Neural cell (in vitro differentiated cells): ENCODE measurements around the gene SH3RF1.

ENCODE experiments used
- CTCF ChIP-seq: fragments of 450-650 bp; IDR thresholded peaks from 2 replicates; pipeline ENCODE4 v1.5.1; 2014; ENCODE audit warnings: antibody characterized with exemption, mild to moderate bottlenecking, moderate library complexity; ENCODE audit not compliant: poor library complexity, severe bottlenecking
- EP300 ChIP-seq: fragments of 450-650 bp; conservative IDR thresholded peaks from 2 replicates; pipeline ENCODE4 v1.6.1; 2014; ENCODE audit warnings: antibody characterized with exemption, mild to moderate bottlenecking, moderate library complexity; ENCODE audit not compliant: poor library complexity, severe bottlenecking
- EZH2 ChIP-seq: fragments of 200-600, 300-800 bp; shearing (Covaris generic), sonication (generic); IDR thresholded peaks from 2 replicates; pipeline ENCODE4 v1.6.1; 2014; ENCODE audit warnings: antibody characterized with exemption, low read length, borderline replicate concordance, mild to moderate bottlenecking; ENCODE audit not compliant: insufficient read depth, poor library complexity, severe bottlenecking
- POLR2AphosphoS5 ChIP-seq: IDR thresholded peaks from 2 replicates; pipeline ENCODE4 v1.6.1; 2012

GRCh38 chr4:169210504-169211118 is 60.1 kb downstream of the SH3RF1 start:
- TF ChIP-seq CTCF (no peak), EP300 (no peak), POLR2AphosphoS5 (no peak), EZH2 (no peak)
